Epithelial cell of proximal tubule (primary cell): ENCODE measurements around the gene PHRF1. TPM values are rescaled to one million over a fixed set of nuclear protein-coding genes. Genes with fewer than 3 reads are reported as not detected.
A peak's percentile ranks its signal among the peaks of the same experiment; 100 is the strongest.

Source experiments
- DNase-seq: peaks from one replicate; pipeline ENCODE4 v3.0.0-alpha.2; 2011; ENCODE audit warnings: low read depth
- H3K4me3 ChIP-seq: 2 replicates; pipeline ENCODE4 v1.5.1; 2011; ENCODE audit warnings: low read depth, mild to moderate bottlenecking, low read length
- total RNA-seq: library from RNA; depleted of rRNA; stranded (reverse); fragments of >200 nt; gene quantifications from 2 replicates; pipeline ENCODE4 v1.2.3, GENCODE V29; 2015
- TF ChIP-seq, protein P1 (sequence below): conservative IDR thresholded peaks from 2 replicates; pipeline ENCODE4 v1.5.1; 2012; ENCODE audit warnings: low read depth, mild to moderate bottlenecking, low read length

Gene PHRF1
- total RNA-seq = 24.2 and 33.5 TPM in 2 replicates

GRCh38 chr11:575996-576768, at the start of gene PHRF1:
TSS of gene PHRF1 (plus strand) at chr11:576470. CDS start at chr11:581513, 5,043 bp downstream.
- H3K4me3 ChIP-seq = peak within 1 kb of the TSS; percentile 97
- peak; percentile 55 for DNase-seq
- TF ChIP-seq, protein P1, sequence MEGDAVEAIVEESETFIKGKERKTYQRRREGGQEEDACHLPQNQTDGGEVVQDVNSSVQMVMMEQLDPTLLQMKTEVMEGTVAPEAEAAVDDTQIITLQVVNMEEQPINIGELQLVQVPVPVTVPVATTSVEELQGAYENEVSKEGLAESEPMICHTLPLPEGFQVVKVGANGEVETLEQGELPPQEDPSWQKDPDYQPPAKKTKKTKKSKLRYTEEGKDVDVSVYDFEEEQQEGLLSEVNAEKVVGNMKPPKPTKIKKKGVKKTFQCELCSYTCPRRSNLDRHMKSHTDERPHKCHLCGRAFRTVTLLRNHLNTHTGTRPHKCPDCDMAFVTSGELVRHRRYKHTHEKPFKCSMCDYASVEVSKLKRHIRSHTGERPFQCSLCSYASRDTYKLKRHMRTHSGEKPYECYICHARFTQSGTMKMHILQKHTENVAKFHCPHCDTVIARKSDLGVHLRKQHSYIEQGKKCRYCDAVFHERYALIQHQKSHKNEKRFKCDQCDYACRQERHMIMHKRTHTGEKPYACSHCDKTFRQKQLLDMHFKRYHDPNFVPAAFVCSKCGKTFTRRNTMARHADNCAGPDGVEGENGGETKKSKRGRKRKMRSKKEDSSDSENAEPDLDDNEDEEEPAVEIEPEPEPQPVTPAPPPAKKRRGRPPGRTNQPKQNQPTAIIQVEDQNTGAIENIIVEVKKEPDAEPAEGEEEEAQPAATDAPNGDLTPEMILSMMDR = no peak

DNA sequence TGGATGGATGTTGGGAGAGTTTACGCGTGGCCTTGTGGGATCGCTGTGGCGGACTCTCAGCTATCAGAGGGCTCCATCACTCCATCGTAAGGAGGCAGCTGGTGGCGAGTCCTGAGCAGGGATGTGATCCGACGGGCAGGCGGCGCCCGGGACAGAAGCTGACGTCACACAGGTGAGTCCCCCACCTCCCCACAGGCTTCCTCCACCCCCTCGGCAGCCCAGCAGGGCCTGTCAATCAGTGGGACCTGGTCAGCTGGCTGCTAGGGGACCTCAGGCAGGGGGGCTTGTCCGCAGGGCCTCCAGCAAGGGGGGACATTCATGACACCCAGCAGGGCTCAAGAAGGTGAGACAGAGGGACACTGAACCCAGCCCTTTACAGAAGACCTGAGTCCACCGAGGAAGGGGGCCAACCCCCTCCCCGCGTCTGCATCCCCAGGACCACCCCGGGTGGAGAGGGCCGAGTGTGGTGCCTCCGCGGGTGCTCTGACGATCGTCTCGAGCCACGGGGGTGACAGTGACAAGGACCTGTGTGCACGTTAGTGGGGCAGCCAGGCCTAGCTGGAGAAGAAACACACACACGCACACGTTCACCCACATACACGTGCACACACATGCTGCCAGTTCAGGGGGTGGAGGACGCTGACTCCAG, 48.0 kb upstream of the PHRF1 start:
- TF ChIP-seq, protein P1 = no peak
- no peak for DNase-seq
- H3K4me3 ChIP-seq = no peak overlapping the region

DNA sequence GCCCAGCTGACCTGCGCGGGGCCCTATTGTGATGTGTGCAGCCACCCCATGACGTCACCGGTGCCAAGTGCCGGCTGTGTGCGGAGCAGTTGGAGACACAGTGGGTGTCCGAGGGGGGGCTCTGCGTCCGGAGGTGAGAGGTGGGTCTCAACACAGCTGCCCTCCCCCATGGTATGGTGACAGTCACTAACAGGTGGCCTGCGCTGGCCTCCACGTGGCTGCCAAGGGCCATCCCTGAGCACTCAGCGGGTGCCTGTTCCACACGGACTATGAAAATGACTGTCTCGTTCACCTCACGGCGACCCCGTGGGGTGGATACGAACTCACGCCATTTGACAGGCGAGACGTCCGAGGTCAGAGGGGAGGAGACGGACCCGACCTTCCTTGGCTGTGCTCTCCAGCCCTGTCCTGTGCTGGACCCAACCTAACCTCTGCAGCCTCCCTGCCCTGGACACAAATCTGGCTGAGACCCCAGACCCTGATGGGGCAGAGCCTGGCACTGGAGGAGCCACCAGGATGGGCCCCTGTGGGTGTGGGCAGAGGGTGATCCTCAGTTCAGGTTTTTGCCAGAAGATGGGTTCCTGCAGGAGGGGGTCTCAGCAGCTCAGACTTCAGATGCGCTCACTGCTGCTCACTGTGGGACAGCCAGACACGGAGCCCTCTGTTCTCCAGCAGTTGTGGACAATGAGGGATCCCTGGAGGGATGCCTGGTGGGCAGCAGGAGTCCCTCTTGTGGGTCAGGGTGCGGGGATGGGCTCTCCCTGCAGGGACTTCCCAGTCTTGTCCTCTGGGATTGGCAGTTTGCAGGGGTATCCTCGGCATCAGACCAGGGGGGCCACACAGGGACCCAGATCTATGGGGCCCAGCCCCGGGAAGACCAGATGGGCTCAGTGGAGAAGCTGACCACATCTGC, 47.2 kb upstream of the PHRF1 start:
- no peak for DNase-seq
- TF ChIP-seq, protein P1 = no peak
- H3K4me3 ChIP-seq = no peak overlapping the region

- TF ChIP-seq, protein P1 = no peak
- H3K4me3 ChIP-seq = no peak overlapping the region
- DNase-seq = no peak
These were observed 46.4 kb upstream of the PHRF1 start for GRCh38 chr11:529728-530411.

GRCh38 chr11:530960-531831, 45.1 kb upstream of the PHRF1 start:
- no peak for DNase-seq
- TF ChIP-seq, protein P1 = no peak
- H3K4me3 ChIP-seq = no peak overlapping the region
